Measurements from ENCODE around the gene TRIO. TPM values are rescaled to one million over a fixed set of nuclear protein-coding genes. Genes with fewer than 3 reads are reported as not detected.

The TRIO gene
- polyA plus RNA-seq, 1 of the 3 experiments (the other 2 are of a cell fraction) = 229 TPM

- Histone ChIP-seq H3K9me2 (no peaks in the 10 kb centered on the region), H3K9me3 (no peaks in the 10 kb centered on the region), H3K27me3 (ENCODE audit: insufficient read depth) (no peaks in the 10 kb centered on the region), H3K36me3 (replicated peaks in 1 of 2; ENCODE audit: control insufficient read depth in 1 of 2, insufficient read depth in 2 of 2, low read length in 1 of 2) (peaks cover 72 to 97% of the 10 kb centered on the region in 2 experiments), H3F3A (replicated peaks; ENCODE audit: insufficient read depth) (peaks cover 27% of the 10 kb centered on the region), H3K27ac (ENCODE audit: low read depth in 2 of 2, low read length in 1 of 2) (no peak overlapping the region; a peak in 1 of 4 replicates), H3K9ac (no peak overlapping the region), H3K4me3 (ENCODE audit: low read depth in 2 of 2, low read length in 1 of 2) (no peak overlapping the region), H3K4me2 (no peak overlapping the region), H2AFZ (ENCODE audit: low read depth) (no peak overlapping the region), H4K20me1 (ENCODE audit: insufficient read depth) (peaks cover 31% of the 10 kb centered on the region), H3K79me2 (ENCODE audit: insufficient read depth) (peaks cover 73% of the 10 kb centered on the region; the same call in 1 of the 2 replicates), H3K4me1 (ENCODE audit: control insufficient read depth in 1 of 2, insufficient read depth in 2 of 2, low read depth in 1 of 2, low read length in 1 of 2) (peaks cover 0 to 3% of the 10 kb centered on the region in 2 experiments; a peak in 1 of 4 replicates)
- ChIA-PET POLR2A (no interaction called here), CTCF (no interaction called here)
- TF ChIP-seq CHD2 (IDR thresholded peaks at IDR 0.05; ENCODE audit: low read length, partially characterized antibody) = no peak
- no peak for TF ChIP-seq FOSL2 (IDR thresholded peaks at IDR 0.05; ENCODE audit: borderline replicate concordance, low read depth)
- no peak for TF ChIP-seq EP300 (IDR thresholded peaks at IDR 0.05; ENCODE audit: borderline replicate concordance in 1 of 2, low read depth in 1 of 2, low read length in 1 of 2)
- TF ChIP-seq GATA2 (CRISPR knock-in tag; IDR thresholded peaks at IDR 0.05) = no peak
- no peak for TF ChIP-seq GABPA (IDR thresholded peaks at IDR 0.05; ENCODE audit: low read depth)
- TF ChIP-seq USF2 (IDR thresholded peaks at IDR 0.05; ENCODE audit: borderline replicate concordance, low read depth, low read length) = no peak
- TF ChIP-seq, protein P1, sequence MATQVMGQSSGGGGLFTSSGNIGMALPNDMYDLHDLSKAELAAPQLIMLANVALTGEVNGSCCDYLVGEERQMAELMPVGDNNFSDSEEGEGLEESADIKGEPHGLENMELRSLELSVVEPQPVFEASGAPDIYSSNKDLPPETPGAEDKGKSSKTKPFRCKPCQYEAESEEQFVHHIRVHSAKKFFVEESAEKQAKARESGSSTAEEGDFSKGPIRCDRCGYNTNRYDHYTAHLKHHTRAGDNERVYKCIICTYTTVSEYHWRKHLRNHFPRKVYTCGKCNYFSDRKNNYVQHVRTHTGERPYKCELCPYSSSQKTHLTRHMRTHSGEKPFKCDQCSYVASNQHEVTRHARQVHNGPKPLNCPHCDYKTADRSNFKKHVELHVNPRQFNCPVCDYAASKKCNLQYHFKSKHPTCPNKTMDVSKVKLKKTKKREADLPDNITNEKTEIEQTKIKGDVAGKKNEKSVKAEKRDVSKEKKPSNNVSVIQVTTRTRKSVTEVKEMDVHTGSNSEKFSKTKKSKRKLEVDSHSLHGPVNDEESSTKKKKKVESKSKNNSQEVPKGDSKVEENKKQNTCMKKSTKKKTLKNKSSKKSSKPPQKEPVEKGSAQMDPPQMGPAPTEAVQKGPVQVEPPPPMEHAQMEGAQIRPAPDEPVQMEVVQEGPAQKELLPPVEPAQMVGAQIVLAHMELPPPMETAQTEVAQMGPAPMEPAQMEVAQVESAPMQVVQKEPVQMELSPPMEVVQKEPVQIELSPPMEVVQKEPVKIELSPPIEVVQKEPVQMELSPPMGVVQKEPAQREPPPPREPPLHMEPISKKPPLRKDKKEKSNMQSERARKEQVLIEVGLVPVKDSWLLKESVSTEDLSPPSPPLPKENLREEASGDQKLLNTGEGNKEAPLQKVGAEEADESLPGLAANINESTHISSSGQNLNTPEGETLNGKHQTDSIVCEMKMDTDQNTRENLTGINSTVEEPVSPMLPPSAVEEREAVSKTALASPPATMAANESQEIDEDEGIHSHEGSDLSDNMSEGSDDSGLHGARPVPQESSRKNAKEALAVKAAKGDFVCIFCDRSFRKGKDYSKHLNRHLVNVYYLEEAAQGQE (IDR thresholded peaks at IDR 0.05; ENCODE audit: low read depth, low read length) = no peak
- TF ChIP-seq USF1 (IDR thresholded peaks at IDR 0.05; ENCODE audit: borderline replicate concordance, low read depth) = no peak
- no peak for TF ChIP-seq TEAD4 (IDR thresholded peaks at IDR 0.05; ENCODE audit: borderline replicate concordance, insufficient read depth)
- no peak for TF ChIP-seq FOXJ3 (CRISPR knock-in tag; IDR thresholded peaks at IDR 0.05)
- TF ChIP-seq, protein P2, sequence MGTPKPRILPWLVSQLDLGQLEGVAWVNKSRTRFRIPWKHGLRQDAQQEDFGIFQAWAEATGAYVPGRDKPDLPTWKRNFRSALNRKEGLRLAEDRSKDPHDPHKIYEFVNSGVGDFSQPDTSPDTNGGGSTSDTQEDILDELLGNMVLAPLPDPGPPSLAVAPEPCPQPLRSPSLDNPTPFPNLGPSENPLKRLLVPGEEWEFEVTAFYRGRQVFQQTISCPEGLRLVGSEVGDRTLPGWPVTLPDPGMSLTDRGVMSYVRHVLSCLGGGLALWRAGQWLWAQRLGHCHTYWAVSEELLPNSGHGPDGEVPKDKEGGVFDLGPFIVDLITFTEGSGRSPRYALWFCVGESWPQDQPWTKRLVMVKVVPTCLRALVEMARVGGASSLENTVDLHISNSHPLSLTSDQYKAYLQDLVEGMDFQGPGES (IDR thresholded peaks at IDR 0.05; ENCODE audit: low read depth, low read length) = no peak
- DNase-seq = peak; percentile 47
- 98% methylated on average over 51 of the region's 60 CpGs for WGBS (ENCODE audit: low lambda C conversion rate)
These were observed 344.9 kb downstream of the TRIO start for GRCh38 chr5:14487897-14488570.
